Non-pigmented ciliary epithelial cell (primary cell): ENCODE measurements around the gene CBX2.
"Not testable (repeated sequence)": the region's sequence is repeated elsewhere in the genome, so short reads cannot be mapped to it uniquely, and the experiment has no call there.

Source experiments
- DNase-seq: peaks from one replicate; pipeline ENCODE4 v3.0.0-alpha.2; 2010; ENCODE audit warnings: low read depth

CBX2 gene

DNA sequence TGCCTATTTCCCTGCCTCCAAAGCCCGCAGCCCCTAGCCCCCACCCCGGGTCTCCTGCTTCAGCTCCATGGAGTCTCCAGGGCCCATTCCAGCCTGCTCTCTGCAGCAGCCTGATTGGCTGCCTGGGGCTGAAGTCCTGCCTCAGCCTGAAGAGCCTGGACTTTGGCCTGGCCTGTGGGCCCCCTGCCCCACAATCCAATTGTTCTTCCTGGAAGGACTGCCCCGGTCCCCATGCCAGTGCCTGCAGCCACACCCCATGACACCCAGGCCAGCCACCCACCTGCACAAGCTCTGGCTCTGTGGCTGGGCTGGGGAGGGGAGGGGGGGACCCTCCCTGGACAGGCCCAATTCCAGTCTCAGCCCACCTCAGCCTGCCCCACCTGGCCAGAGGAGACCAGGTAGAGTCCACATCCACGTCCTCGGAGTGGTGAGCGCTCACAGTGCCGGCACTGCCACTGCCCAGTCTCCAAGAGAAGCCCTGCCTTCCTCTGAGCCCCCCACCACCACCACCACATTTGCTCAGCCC, 34.9 kb upstream of the CBX2 start:
- DNase-seq, result no peak

DNA sequence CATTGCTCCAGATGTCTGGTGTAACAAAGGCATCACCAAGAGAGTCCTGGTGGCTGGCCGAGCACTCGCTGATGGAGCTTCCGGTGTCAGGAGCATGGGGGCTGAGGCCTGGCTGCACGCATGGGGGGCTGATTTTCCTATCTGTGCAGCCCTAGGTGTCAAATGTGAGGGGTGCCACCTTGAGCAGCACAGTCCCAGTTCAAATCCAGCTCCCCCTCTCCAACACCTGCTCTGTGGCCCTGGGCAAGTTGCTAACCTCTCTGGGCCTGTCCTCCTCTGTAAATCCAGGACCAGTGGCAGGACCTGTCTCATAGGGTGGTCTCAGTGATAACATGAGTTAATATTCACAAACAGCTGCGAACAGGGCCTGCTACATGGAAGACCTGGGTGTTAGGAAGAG, 34.3 kb upstream of the CBX2 start:
- no peak for DNase-seq

DNA sequence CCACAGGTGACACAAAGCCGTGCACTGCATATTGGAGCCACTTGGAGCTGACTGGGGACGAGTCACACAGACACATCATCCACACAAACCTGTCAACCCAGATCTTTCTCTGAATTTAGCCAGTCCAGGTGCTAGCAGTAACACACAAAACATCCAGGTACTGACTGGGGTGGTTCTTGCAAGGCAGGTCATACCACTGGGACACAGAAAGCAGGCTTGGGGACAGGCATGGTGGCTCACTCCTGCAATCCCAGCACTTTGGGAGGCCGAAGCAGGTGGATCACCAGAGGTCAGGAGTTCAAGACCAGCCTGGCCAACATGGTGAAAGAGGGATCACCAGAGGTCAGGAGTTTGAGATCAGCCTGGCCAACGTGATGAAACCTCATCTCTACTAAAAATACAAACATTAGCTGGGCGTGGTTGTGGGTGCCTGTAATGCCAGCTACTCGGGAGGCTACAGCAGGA, 32.3 kb upstream of the CBX2 start:
- DNase-seq, result no peak

DNA sequence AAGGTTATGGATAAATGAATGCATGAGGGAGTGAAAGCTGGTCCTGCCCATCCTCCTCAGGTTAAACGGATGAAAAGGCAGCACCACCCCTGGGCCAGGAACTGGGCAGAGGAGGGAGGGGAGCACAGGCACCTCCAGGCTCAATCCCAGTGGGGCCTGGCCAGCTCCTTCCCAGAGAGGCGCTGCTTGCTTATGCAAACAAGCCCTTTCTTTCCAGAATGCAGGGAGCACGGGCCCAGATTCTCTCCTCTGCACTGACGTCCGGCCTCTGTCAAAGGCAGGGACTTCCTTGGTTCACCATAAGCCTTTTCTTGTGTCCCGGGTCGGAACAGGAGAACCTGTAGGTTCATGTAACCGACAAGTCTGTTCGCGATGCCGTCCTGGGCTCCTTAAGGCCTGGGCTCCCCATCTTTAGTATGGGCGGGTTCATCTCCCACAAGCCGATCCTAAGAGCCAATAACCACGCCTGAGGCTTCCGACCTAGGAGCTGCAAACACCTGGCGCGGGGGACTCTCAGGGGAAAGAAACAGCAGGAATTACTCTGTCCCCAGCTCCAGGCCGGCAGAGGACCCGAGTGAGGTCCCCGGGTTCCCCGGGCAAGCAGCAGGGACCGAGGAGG, 30.9 kb upstream of the CBX2 start:
- DNase-seq, result no peak

DNA sequence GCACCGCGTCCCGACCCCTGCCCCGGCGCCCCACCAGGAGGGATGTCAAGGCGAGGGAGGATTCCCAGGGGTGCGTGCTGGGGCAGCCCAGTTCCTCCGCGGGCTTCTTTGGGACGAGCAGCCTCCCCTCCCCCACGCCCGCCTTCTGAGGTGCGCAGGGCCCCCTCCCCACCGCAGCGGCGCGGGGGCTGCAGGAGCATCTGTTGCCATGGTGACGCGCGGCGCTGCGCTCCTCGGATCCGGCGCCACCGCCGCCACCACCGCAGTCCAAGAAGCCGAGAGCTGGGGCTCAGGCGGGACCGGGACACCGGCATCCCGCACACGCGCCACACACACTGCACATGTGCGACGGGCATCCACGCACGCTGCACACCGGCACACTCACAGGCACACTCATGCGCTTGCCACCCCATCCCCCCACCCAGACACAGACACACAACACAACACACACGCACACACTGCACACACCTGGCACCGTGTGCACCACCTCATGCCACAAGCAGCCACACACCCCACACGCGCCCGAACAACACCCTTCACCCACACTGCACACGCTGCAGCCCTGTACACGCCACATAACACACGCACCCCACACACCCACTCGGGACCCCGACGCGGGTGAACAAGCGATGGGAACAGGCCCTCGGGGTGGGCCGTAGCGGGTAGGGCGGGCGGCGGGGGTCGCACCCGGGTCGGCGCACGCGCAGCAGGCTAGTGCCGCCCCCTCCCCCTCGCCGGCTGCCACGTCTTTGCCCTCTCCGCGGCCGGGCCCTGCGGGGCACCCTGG, 30.2 kb upstream of the CBX2 start:
- DNase-seq, result no peak

DNA sequence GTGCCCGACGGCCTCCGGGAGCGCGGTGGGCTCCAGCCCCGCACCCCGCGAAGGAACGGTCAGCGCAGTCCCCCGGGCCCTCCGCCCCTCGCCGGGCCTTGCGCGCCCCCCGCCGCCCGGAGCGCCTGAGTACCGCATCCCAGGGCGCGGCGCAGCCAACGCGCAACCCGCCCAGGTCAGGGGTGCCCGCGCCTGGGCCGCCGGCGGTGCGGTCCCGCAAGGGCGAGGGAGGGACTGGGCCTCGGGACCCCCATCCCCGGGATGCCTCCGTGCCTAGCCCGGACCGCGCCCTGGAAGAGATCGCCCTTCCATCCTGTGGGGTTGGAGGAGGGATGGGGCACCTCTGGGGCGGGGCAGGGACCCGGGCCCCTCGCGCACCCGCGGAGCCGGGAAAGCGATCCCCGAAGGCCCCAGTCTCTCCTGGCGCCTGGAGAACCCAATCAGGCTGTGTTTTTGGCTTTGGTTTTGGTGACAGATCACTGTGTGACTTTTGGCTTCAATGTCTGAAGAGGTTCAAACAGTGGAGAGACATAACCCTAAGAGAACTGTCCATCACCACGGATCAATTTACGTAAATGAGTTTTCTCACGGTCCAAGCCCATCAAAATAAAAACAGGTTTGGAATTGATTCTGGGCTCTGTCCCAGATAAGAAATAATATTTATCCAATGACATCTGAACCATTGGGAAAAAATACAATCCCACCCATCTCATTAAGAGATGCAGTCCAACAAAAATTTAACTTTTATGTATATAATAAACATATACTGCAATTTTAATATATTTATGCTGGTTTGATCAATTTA, 29.5 kb upstream of the CBX2 start:
- no peak for DNase-seq

DNA sequence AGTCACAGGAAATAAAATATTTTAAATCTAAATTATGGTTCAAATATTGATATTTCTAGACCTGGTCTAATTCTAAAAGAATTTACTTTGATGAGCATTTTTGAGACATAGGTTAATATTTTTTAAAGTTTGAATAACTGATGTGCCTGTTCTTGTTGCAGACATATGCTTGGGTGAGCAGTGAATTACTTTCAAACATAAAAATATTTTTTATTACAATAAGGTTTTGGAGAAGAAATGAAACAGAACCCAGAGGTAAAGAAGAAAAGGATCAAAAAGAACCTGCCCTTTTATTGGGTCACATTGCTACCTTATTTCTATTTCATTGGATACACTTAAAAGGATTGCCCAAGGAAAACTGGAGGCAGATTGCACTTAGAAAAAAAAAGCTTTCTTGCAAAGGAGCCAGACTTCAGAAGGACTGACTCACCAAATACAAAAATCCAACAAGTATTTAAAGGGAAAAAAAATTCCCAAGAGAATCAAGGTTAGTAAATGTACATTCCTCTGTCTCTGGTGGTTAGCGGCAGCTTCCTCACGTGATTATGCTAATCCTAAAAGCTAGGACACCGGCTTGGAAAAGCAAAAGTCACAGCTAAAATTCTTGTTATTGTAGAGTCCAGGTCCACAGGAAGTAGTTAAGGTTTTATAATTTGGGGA, 28.7 kb upstream of the CBX2 start:
- DNase-seq, result peak; percentile 42

DNA sequence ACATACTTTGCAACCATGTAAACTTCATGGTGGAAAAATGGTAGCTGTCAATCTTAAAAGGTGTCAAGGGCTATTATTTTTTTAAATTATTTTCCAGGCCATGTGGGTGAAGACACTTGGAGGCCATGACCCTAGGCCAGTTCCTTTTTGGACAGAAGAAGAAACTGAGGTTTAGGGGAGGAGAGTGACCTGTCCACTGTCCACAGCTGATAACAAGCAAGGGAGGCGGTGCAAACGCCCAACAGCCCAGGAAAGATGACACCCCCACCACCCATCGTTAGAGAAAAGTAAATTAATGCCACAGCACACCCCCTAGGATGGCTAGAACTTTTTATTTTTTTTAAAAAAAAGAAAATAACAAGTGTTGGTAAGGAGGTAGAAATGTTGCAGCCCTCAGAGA, 28.0 kb upstream of the CBX2 start:
- no peak for DNase-seq

DNA sequence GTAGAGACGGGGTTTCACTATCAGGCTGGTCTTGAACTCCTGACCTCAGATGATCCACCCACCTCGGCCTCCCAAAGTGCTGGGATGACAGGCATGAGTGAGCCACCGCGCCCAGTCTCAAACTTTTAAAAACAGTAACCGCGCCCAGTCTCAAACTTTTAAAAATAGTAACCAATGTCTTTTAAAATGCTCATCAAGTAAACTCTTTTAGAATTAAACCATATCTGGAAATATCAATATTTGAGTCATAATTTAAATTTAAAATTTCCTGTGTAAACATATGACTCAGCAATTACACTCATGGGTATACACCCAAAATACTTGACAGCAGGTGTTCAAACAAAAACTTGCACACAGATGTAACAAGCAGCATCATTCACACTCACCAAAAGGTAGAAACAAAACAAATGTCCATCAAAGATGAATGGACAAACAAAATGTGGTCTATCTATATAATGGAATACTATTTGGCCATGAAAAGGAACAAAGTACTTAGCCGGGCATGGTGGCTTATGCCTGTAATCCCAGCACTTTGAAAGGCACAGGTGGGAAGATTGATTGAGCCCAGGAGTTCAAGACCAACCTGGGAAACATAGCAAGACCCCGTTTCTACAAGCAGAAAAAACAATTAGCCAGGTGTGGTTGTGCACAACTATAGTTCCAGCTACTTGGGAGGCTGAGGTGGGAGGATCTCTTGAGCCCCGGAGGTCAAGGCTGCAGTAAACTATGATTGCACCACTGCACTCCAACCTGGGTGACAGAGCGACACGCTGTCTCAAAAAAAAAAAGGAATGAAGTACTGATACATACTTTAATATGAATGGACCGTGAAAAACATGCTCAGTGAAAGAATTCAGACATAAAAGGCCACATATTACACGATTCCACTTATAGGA, 27.1 kb upstream of the CBX2 start:
- DNase-seq, result no peak

DNA sequence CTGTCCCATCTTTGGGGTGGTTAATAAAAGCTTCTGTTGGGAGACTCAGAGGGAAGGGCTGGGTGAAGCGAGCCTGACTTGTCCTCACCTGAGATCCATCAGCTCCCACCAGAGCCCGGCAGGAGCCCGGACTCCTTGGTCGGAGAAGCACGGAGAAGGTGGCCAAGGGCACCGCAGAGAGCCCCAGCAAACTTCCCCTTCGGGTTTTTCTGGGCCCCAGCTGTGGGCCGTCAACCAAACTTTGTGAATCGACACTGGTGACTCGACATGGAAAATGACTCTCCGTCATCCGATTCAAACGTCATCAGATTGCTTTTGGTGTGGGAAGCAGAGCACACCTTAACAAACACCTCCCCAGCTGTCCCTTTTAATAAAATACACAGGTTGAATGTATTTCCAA, 25.8 kb upstream of the CBX2 start:
- DNase-seq, result no peak

DNA sequence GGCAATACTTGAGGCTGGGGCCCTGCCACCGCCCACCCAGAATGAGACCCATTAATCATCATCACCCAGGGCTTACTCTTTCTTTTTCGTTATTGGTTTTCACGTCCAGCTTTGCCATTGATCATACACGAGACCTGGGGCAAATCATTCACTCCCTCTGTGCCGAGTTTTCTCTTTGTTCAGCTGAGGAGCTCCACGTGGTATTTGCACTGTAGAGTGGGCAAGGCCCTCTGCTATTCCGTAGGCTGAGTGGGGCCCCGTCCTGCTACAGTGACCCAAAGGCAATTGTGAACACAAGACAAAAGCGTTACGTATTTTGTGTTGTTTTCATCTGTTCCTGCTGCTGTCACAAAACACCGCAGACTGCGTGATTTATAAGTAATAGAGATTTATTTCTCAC, 23.6 kb upstream of the CBX2 start:
- DNase-seq, result no peak

DNA sequence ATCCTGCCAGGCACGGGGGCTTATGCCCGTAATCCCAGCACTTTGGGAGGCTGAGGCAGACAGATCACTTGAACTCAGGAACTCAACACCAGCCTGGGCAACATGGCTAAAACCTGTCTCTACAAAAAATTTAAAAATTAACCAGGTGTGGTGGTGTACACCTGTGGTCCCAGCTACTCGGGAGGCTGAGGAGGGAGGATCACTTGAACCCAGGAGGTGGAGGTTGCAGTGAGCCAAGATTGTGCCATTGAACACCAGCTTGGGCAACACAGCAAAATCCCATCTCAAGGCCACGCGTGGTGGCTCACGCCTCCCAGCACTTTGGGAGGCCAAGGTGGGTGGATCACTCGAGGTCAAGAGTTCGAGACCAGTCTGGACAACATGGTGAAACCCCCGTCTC, 23.0 kb upstream of the CBX2 start:
- DNase-seq, result not testable (repeated sequence)

DNA sequence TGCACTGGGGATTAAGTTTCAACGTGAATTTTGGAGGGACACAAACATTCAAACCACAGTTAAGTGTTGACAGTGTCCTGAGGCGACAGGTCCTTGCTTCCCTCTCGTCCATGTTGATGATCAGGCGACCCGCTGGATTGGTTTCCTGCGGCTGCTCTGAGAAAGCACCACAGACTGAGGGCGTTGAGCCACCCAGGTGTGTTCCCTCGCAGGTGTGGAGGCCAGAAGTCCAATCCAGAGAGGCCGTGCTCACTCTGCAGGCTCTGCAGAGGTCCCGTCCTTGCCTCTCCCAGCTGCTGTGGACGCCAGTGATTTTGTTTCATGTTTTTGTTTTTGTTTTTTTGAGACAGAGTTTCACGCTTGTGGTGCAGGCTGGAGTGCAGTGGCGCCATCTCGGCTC, 22.4 kb upstream of the CBX2 start:
- DNase-seq, result no peak

DNA sequence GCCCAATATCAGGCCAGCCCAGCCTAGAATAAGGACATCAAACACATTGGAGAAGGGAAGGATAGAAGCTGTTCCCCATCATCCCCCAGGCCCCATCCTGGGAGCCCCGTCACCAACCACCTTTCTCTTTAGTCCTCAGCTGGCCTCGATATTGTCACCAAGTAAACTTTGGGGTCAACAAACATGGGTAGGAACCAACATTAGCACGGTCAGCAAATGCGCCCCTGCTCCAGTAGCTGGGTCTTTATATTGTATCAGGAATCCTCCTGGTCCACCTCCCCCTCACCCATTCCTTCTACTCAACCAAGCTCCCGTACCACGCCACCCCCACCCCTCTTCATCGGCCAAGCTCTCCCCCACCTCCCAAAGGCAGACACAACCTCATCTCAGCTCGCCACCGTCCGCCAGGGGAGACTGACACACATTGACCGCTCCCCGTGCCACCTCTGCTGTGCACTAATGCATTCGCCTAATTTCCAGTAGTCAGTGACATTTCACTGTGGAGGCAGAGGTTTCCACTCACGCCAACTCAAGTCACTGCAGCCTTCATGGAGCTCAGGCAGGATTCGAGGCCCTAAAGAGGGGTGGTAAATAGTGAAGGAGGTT, 20.7 kb upstream of the CBX2 start:
- DNase-seq, result no peak

DNA sequence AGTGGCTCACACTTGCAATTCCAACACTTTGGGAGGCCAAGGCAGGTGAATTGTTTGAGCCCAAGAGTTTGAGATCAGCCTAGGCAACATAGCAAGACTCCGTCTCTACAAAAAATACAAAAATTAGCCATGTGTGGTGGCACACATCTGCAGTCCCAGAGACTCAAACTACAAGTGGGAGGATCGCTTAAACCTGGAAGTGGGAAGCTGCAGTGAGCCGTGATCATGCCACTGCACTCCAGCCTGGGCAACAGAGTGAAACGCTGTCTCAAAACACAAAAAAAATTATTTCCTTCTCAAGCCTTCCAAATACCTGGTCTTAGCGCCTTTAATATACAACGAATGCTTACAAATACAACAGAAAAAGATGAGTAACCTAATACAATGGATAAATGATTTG, 19.7 kb upstream of the CBX2 start:
- DNase-seq, result no peak

DNA sequence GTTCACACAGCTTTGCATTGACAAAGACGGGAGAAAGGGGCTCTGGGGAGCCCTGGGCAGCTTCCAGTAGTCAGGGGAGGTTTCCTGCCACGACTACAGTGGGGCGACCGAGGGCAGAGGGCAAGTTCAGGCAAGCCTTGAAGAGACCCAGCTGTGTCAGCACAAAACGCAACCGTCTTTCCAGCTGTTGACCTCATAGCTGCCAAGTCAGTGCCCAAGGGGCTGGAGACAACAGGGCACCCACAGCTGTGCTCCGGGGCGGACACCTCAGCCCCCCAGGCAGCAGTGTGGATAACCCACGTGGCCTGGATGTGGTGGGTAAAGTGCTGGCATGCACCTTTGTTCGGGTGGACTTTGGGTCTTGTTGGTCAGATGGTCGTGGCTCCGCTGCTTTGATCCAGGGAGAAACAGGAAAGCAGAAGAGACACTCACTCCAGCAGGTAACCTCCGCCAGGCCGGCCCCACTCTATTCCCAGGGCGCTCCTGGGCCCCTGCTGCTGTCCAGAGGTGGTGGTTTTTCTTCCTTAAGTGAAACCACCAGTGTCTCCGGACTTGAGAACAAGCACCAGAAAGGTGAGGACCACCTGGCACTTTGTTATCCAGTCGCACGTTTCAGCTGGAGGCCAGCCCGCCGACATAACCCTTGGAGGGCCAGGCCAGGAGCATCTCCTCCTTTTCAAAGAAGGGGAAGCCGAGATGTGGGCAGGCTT, 17.6 kb upstream of the CBX2 start:
- DNase-seq, result no peak

DNA sequence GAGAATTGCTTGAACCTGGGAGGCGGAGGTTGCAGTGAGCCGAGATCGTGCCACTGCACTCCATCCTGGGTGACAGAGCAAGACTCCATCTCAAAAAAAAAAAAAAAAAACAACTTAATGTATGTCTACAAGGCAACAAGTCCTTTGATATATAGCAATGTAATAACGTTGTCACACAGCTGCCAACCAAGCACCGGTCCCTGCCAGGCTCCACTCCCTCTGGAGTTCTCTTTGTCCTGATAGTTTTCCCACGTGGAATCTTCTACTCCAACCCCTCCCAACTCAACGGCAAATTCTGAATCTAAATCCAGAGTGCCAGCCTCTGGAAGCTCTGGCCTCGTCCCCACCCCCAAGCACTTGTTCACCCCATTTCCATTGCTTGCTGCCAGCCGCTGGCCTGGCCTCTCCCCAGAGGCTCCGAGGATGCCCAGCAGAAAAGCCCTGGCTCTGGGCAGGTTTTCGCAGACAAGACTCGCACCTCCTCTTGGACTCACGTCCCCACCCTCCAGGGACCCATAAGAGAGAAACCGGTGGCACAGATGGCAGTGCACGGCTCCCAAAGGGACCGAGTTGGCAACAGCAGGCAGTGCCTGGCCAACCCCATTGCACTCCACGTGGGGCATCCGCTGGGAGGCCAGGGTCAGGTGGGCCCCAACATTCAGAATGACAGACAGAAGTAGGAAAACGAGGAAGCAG, 15.9 kb upstream of the CBX2 start:
- no peak for DNase-seq

DNA sequence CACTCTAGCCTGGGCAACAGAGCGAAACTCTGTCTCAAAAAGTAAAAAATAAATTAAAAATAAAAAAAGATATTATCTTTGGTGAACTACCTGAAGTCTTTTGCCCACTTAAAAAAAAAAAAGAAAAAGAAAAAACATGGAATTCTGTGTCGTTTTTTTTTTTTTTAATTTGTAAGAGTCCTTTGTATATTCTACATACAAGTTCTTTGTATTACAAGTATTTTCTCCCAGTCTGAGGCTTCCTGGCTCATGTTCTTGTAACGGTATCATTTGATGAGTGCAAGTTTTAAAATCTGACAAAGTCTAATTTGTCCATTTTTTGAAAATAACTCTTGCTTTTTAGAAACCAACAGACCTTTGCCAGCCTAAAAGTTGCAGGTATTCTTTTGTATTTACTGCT, 12.2 kb upstream of the CBX2 start:
- no peak for DNase-seq
